ENCODE measurements around the gene IL17RD. TPM values are rescaled to one million over a fixed set of nuclear protein-coding genes. Genes with fewer than 3 reads are reported as not detected.

Gene IL17RD
- total RNA-seq, 1 experiment from 2014 or later, result 31.7 TPM

DNA sequence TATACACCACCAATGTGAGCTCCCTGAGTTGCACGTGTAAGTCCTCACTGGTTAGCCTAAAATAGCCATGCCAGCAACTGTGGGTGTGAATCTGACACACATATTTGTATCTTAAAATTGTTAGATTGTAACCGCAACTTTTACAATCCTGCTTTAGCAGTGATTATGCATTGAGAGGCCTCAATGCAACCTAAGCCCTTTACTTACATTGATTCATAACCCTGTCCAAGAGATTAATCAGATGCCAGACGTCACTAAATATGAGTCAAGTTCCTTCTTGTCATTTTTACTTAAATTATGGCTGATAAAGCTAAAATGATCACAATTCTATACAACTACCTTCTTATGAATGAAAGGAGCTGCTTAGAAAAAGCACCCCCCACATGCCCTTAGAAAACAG lies 46.9 kb downstream of the IL17RD start:
- Histone ChIP-seq H3K18ac (ENCODE audit: insufficient read length, low read depth, low read length) (no peak overlapping the region), H4K5ac (ENCODE audit: insufficient read length, low read depth, low read length) (no peak overlapping the region), H3K27me3 (ENCODE audit: insufficient read depth, low read length) (no peaks in the 10 kb centered on the region; the same call in 1 of the 2 replicates), H4K8ac (replicated peaks; ENCODE audit: insufficient read length, low read depth, low read length) (no peak overlapping the region), H2BK12ac (ENCODE audit: insufficient read length, low read depth, low read length) (no peak overlapping the region), H2AFZ (ENCODE audit: low read length) (no peak overlapping the region), H3K4ac (ENCODE audit: low read depth, low read length) (no peak overlapping the region), H3K23ac (ENCODE audit: insufficient read length, low read depth, low read length) (no peak overlapping the region), H3K23me2 (ENCODE audit: insufficient read length, low read depth, low read length, poor library complexity, severe bottlenecking) (no peaks in the 10 kb centered on the region), H3K4me1 (ENCODE audit: insufficient read depth, low read length) (no peaks in the 10 kb centered on the region; the same call in 1 of the 2 replicates), H3K27ac (ENCODE audit: insufficient read length, low read depth, low read length) (no peak overlapping the region), H4K91ac (ENCODE audit: insufficient read length, low read depth, low read length) (no peak overlapping the region), H4K20me1 (ENCODE audit: control insufficient read depth, insufficient read depth, insufficient read length) (no peaks in the 10 kb centered on the region), H3K4me2 (ENCODE audit: insufficient read depth, insufficient read length, low read length) (no peak overlapping the region), H3K14ac (ENCODE audit: insufficient read depth, low read length) (no peak overlapping the region), H3K79me2 (ENCODE audit: insufficient read depth, low read length) (peaks cover 4% of the 10 kb centered on the region), H3K56ac (ENCODE audit: insufficient read length, low read depth, low read length) (no peak overlapping the region), H3K9me3 (ENCODE audit: control insufficient read depth, low read depth, low read length) (no peaks in the 10 kb centered on the region), H2AK5ac (ENCODE audit: insufficient read length, low read length) (no peak overlapping the region), H2BK5ac (ENCODE audit: insufficient read length, low read length) (no peak overlapping the region), H2BK15ac (ENCODE audit: low read depth, low read length) (no peak overlapping the region), H3K9ac (ENCODE audit: extremely low read depth, insufficient read length, low read length) (no peak overlapping the region), H2BK20ac (ENCODE audit: low read depth, low read length, poor library complexity, severe bottlenecking) (no peak overlapping the region), H3K79me1 (ENCODE audit: insufficient read depth, low read depth, low read length, poor library complexity, severe bottlenecking) (no peaks in the 10 kb centered on the region), H3T11ph (ENCODE audit: low read length) (no peak overlapping the region), H2BK120ac (ENCODE audit: low read depth, low read length, poor library complexity, severe bottlenecking) (no peak overlapping the region)
- H3K27ac Mint-ChIP-seq, result no peak overlapping the region; a peak in 1 of 7 replicates
- peaks cover 10% of the 10 kb centered on the region for H3K27me3 Mint-ChIP-seq (ENCODE audit: low read depth)
- H3K36me3 Mint-ChIP-seq (ENCODE audit: insufficient read depth in 1 of 3, low read depth in 3 of 3), result peaks cover 0 to 13% (median 12%) of the 10 kb centered on the region in 3 experiments; a peak in 5 of 7 replicates
- no peak overlapping the region for H3K4me3 Mint-ChIP-seq
- H3K9me3 Mint-ChIP-seq, result no peaks in the 10 kb centered on the region
- TF ChIP-seq, protein P1, sequence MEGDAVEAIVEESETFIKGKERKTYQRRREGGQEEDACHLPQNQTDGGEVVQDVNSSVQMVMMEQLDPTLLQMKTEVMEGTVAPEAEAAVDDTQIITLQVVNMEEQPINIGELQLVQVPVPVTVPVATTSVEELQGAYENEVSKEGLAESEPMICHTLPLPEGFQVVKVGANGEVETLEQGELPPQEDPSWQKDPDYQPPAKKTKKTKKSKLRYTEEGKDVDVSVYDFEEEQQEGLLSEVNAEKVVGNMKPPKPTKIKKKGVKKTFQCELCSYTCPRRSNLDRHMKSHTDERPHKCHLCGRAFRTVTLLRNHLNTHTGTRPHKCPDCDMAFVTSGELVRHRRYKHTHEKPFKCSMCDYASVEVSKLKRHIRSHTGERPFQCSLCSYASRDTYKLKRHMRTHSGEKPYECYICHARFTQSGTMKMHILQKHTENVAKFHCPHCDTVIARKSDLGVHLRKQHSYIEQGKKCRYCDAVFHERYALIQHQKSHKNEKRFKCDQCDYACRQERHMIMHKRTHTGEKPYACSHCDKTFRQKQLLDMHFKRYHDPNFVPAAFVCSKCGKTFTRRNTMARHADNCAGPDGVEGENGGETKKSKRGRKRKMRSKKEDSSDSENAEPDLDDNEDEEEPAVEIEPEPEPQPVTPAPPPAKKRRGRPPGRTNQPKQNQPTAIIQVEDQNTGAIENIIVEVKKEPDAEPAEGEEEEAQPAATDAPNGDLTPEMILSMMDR (conservative IDR thresholded peaks at IDR 0.05), result no peak
- DNase-seq, result no peak
- WGBS (ENCODE audit: extremely low coverage, insufficient read length, low lambda C conversion rate), result no CpG with 5 or more reads among the region's 3 CpGs
- H3K4me1 Mint-ChIP-seq, result peaks cover 23 to 27% of the 10 kb centered on the region in 2 experiments
